HepG2 (cell line): ENCODE measurements around the gene HDAC10. TPM values are rescaled to one million over a fixed set of nuclear protein-coding genes. Genes with fewer than 3 reads are reported as not detected.

Source experiments
- ARNT2 ChIP-seq: sonication (generic); formaldehyde crosslinking; IDR thresholded peaks from 2 replicates; pipeline ENCODE4 v1.8.0; 2022; ENCODE audit warnings: mild to moderate bottlenecking, low read depth, missing genetic modification reagents, moderate library complexity
- CEBPB ChIP-seq: IDR thresholded peaks from 2 replicates; pipeline ENCODE4 v1.6.1; 2011; ENCODE audit warnings: low read depth, low read length, improper control_type of control experiment, borderline replicate concordance
- FOXA1 ChIP-seq, 2 experiments: fragments of 450-650 bp in 1 of 2; sonication (generic) in 1 of 2; formaldehyde crosslinking in 1 of 2; IDR thresholded peaks; 2 replicates each; pipeline versions ENCODE4 v1.4.0 to v1.6.1; 2016 to 2020; ENCODE audit warnings: missing genetic modification reagents in 1 of 2
- FOXP1 ChIP-seq, 2 experiments: fragments of 450-650 bp in 1 of 2; IDR thresholded peaks; 2 replicates each; pipeline ENCODE4 v1.6.1; 2017 to 2018; ENCODE audit warnings: antibody characterized with exemption in 1 of 2
- HNRNPLL ChIP-seq: fragments of 200-400 bp; formaldehyde crosslinking; IDR thresholded peaks from 2 replicates; pipeline ENCODE4 v1.6.1; 2017; ENCODE audit warnings: mild to moderate bottlenecking, low read depth, low read length; ENCODE audit not compliant: poor library complexity, severe bottlenecking
- KLF16 ChIP-seq, 2 experiments: sonication (generic) in 1 of 2; formaldehyde crosslinking in 1 of 2; IDR thresholded peaks; 2 replicates each; pipeline versions ENCODE4 v1.6.1 to v1.8.0; 2016 to 2023; ENCODE audit warnings: missing genetic modification reagents in 2 of 2, missing compliant biosample characterization in 1 of 2
- KLF9 ChIP-seq: IDR thresholded peaks from 2 replicates; pipeline ENCODE4 v1.6.1; 2016; ENCODE audit warnings: low read depth
- MIER2 ChIP-seq: IDR thresholded peaks from 2 replicates; pipeline ENCODE4 v1.6.1; 2016; ENCODE audit warnings: missing biosample characterization, missing genetic modification reagents
- NAIF1 ChIP-seq: sonication (generic); formaldehyde crosslinking; IDR thresholded peaks from 2 replicates; pipeline ENCODE4 v1.5.0; 2020; ENCODE audit warnings: mild to moderate bottlenecking, missing genetic modification reagents, borderline replicate concordance
- PHF8 ChIP-seq: sonication (generic); formaldehyde crosslinking; IDR thresholded peaks from 2 replicates; pipeline ENCODE4 v1.5.0; 2020; ENCODE audit warnings: missing genetic modification reagents
- SAP130 ChIP-seq: IDR thresholded peaks from 2 replicates; pipeline ENCODE4 v1.6.1; 2016; ENCODE audit warnings: low read depth
- SNRNP70 ChIP-seq: fragments of 200-400 bp; formaldehyde crosslinking; IDR thresholded peaks from 2 replicates; pipeline ENCODE4 v1.6.1; 2017; ENCODE audit warnings: mild to moderate bottlenecking, low read depth, low read length, moderate library complexity
- ZFP36L2 ChIP-seq: sonication (generic); formaldehyde crosslinking; IDR thresholded peaks from 2 replicates; pipeline ENCODE4 v1.4.0; 2020; ENCODE audit warnings: missing genetic modification reagents
- ZFY ChIP-seq: sonication (generic); formaldehyde crosslinking; IDR thresholded peaks from 2 replicates; pipeline ENCODE4 v1.4.0; 2020; ENCODE audit warnings: missing genetic modification reagents
- ZNF121 ChIP-seq: sonication (generic); formaldehyde crosslinking; IDR thresholded peaks from 2 replicates; pipeline ENCODE4 v1.5.0; 2020; ENCODE audit warnings: mild to moderate bottlenecking, missing genetic modification reagents
- ZNF329 ChIP-seq: sonication (generic); formaldehyde crosslinking; IDR thresholded peaks from 2 replicates; pipeline ENCODE4 v1.9.0; 2021; ENCODE audit warnings: low read depth, mild to moderate bottlenecking, missing genetic modification reagents
- ZNF343 ChIP-seq: sonication (generic); formaldehyde crosslinking; IDR thresholded peaks from 2 replicates; pipeline ENCODE4 v1.4.0; 2020; ENCODE audit warnings: mild to moderate bottlenecking, missing genetic modification reagents
- ZNF781 ChIP-seq: sonication (generic); formaldehyde crosslinking; IDR thresholded peaks from 2 replicates; pipeline ENCODE4 v1.5.1; 2020; ENCODE audit warnings: borderline replicate concordance, mild to moderate bottlenecking, missing genetic modification reagents; ENCODE audit errors: not compliant biosample characterization
- ZNF878 ChIP-seq: sonication (generic); formaldehyde crosslinking; IDR thresholded peaks from 2 replicates; pipeline ENCODE4 v1.8.1; 2023; ENCODE audit warnings: mild to moderate bottlenecking, missing genetic modification reagents, moderate library complexity
- polyA plus RNA-seq, 8 experiments: library from polyadenylated mRNA; depleted of rRNA in 3 of 8; stranded (reverse) in 7 of 8; unstranded in 1 of 8; fragments of >200 nt; fragmentation: Illumina TruSeq in 4 of 8; extraction: Trizol in 4 of 8; gene quantifications; 2 replicates each; pipeline versions ENCODE4 v1.2.1 to v1.2.3, GENCODE V29; 2011 to 2016; ENCODE audit warnings: low read depth in 4 of 8, missing spikeins in 1 of 8, mixed read lengths in 1 of 8; ENCODE audit not compliant: insufficient read depth in 1 of 8
- total RNA-seq, 5 experiments: library from RNA; depleted of rRNA; stranded (reverse); fragments of >200 nt; fragmentation: Illumina TruSeq; extraction: Trizol; gene quantifications; 2 replicates each; pipeline ENCODE4 v1.2.3, GENCODE V29; 2016; ENCODE audit warnings: low read depth in 1 of 5
- TF ChIP-seq, protein P1 (sequence below), 2 experiments: sonication (generic) in 1 of 2; formaldehyde crosslinking in 1 of 2; IDR thresholded peaks; 2 replicates each; pipeline versions ENCODE4 v1.4.0 to v1.6.1; 2018 to 2020; ENCODE audit warnings: missing genetic modification reagents in 2 of 2, borderline replicate concordance in 1 of 2, low read depth in 1 of 2, mild to moderate bottlenecking in 1 of 2, missing biosample characterization in 1 of 2
- TF ChIP-seq, protein P2 (sequence below): sonication (generic); formaldehyde crosslinking; IDR thresholded peaks from 2 replicates; pipeline ENCODE4; 2020; ENCODE audit warnings: missing genetic modification reagents, mild to moderate bottlenecking, borderline replicate concordance
- TF ChIP-seq, protein P3 (sequence below): sonication (generic); formaldehyde crosslinking; IDR thresholded peaks from 2 replicates; pipeline ENCODE4 v1.8.1; 2023; ENCODE audit warnings: mild to moderate bottlenecking, missing genetic modification reagents

Gene HDAC10
- total and polyA plus RNA-seq, 2 of the 13 experiments (the other 11 are each of a cell fraction or from before 2014, with no cell fraction given): 13.9 to 14.9 TPM

DNA sequence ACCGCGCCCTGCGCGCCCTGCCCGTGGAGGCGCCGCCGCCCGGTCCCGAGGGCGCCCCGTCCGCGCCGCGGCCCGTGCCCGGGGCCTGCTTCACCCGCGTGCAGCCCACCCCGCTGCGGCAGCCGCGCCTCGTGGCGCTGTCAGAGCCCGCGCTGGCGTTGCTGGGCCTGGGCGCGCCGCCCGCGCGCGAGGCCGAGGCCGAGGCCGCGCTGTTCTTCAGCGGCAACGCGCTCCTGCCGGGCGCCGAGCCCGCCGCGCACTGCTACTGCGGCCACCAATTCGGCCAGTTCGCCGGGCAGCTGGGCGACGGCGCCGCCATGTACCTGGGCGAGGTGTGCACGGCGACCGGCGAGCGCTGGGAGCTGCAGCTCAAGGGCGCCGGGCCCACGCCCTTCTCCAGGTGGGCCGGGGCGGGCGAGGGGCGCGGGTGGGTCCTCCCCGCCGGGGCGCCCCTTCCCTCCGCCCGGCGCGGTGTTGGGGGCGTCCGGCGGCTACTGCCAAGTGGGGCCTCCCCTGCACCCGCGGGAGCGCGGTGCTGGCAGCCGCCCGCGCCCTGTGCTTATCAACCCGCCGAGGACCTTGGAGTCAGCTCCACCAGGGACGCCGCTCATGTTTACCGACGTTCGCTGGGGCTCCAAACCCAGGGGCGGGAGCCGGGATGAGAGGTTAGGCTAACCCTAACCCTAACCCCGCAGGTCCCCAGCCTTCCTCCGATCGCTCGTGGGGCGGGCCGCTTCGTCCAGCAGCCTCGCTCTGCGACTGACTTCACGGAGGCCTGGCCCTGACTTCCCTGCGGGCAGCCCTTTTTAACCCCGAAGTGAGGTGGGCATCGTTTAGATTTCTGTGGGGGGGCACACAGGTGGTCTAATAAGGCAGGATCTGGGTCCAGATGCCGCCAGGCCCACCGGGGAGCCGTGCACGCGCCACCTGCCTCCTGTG is 49.6 kb downstream of the HDAC10 start (continued):
- TF ChIP-seq NAIF1 (CRISPR knock-in tag) (no peak), ZNF121 (CRISPR knock-in tag) (no peak), ZFY (CRISPR knock-in tag) (peak; percentile 53), ARNT2 (no peak), CEBPB (no peak), ZNF329 (no peak), FOXP1 (IDR thresholded peaks at IDR 0.05) (no peak), FOXP1 (CRISPR knock-in tag; IDR thresholded peaks at IDR 0.05) (no peak), KLF9 (CRISPR knock-in tag) (no peak), ZNF343 (CRISPR knock-in tag) (0 out of 2 replicates have a peak, but pooled peaks have one; percentile 10), SNRNP70 (no peak), SAP130 (CRISPR knock-in tag) (0 out of 2 replicates have a peak, but pooled peaks have one; percentile 46), PHF8 (CRISPR knock-in tag) (peak; percentile 40; the same call in 1 of the 2 replicates), ZNF781 (CRISPR knock-in tag) (no peak), MIER2 (CRISPR knock-in tag) (no peak), HNRNPLL (peak; percentile 29), ZFP36L2 (CRISPR knock-in tag) (no peak), ZNF878 (no peak), KLF16 (CRISPR knock-in tag; IDR thresholded peaks at IDR 0.05) (no peak), FOXA1 (IDR thresholded peaks at IDR 0.05) (no peak), FOXA1 (CRISPR knock-in tag; IDR thresholded peaks at IDR 0.05) (peak; percentile 53)
- TF ChIP-seq, protein P1, sequence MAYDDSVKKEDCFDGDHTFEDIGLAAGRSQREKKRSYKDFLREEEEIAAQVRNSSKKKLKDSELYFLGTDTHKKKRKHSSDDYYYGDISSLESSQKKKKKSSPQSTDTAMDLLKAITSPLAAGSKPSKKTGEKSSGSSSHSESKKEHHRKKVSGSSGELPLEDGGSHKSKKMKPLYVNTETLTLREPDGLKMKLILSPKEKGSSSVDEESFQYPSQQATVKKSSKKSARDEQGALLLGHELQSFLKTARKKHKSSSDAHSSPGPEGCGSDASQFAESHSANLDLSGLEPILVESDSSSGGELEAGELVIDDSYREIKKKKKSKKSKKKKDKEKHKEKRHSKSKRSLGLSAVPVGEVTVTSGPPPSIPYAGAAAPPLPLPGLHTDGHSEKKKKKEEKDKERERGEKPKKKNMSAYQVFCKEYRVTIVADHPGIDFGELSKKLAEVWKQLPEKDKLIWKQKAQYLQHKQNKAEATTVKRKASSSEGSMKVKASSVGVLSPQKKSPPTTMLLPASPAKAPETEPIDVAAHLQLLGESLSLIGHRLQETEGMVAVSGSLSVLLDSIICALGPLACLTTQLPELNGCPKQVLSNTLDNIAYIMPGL (CRISPR knock-in tag; IDR thresholded peaks at IDR 0.05; ENCODE audit: borderline replicate concordance in 1 of 2, low read depth in 1 of 2): peak in 1 of 2 experiments; percentile 16; a peak in 1 of 4 replicates
- TF ChIP-seq, protein P2, sequence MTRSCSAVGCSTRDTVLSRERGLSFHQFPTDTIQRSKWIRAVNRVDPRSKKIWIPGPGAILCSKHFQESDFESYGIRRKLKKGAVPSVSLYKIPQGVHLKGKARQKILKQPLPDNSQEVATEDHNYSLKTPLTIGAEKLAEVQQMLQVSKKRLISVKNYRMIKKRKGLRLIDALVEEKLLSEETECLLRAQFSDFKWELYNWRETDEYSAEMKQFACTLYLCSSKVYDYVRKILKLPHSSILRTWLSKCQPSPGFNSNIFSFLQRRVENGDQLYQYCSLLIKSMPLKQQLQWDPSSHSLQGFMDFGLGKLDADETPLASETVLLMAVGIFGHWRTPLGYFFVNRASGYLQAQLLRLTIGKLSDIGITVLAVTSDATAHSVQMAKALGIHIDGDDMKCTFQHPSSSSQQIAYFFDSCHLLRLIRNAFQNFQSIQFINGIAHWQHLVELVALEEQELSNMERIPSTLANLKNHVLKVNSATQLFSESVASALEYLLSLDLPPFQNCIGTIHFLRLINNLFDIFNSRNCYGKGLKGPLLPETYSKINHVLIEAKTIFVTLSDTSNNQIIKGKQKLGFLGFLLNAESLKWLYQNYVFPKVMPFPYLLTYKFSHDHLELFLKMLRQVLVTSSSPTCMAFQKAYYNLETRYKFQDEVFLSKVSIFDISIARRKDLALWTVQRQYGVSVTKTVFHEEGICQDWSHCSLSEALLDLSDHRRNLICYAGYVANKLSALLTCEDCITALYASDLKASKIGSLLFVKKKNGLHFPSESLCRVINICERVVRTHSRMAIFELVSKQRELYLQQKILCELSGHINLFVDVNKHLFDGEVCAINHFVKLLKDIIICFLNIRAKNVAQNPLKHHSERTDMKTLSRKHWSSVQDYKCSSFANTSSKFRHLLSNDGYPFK (CRISPR knock-in tag): no peak
- TF ChIP-seq, protein P3, sequence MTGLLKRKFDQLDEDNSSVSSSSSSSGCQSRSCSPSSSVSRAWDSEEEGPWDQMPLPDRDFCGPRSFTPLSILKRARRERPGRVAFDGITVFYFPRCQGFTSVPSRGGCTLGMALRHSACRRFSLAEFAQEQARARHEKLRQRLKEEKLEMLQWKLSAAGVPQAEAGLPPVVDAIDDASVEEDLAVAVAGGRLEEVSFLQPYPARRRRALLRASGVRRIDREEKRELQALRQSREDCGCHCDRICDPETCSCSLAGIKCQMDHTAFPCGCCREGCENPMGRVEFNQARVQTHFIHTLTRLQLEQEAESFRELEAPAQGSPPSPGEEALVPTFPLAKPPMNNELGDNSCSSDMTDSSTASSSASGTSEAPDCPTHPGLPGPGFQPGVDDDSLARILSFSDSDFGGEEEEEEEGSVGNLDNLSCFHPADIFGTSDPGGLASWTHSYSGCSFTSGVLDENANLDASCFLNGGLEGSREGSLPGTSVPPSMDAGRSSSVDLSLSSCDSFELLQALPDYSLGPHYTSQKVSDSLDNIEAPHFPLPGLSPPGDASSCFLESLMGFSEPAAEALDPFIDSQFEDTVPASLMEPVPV (CRISPR knock-in tag): no peak
